Activated CD4-positive, alpha-beta memory T cell treated with anti-CD3 and anti-CD28 coated beads for 36 hours (primary cell): ENCODE data around the gene CENPO. TPM values are rescaled to one million over a fixed set of nuclear protein-coding genes. Genes with fewer than 3 reads are reported as not detected.

ENCODE experiments used
- CTCF ChIA-PET: fragments of 350-600 bp; sonication (Branson Sonifier 250); formaldehyde crosslinking; loops from one replicate; lab custom pipeline; 2021; ENCODE audit warnings: antibody characterized with exemption, inconsistent platforms; lab: Charles Lee
- POLR2A ChIA-PET: fragments of 350-600 bp; sonication (Branson Sonifier 250); formaldehyde crosslinking; loops from one replicate; lab custom pipeline; 2021; ENCODE audit warnings: antibody characterized with exemption; lab: Charles Lee
- DNase-seq: peaks from one replicate; pipeline ENCODE4 v3.0.0-alpha.2; 2020
- H3K27ac Mint-ChIP-seq: one replicate; pipeline ENCODE4 v1.8.0; 2021; ENCODE audit warnings: mixed read lengths
- H3K27me3 Mint-ChIP-seq: one replicate; pipeline ENCODE4 v1.8.0; 2021; ENCODE audit warnings: mixed read lengths
- H3K36me3 Mint-ChIP-seq: one replicate; pipeline ENCODE4 v1.8.0; 2021; ENCODE audit warnings: mixed read lengths
- H3K4me1 Mint-ChIP-seq: one replicate; pipeline ENCODE4 v1.8.0; 2021; ENCODE audit warnings: low read depth, mixed read lengths
- H3K4me3 Mint-ChIP-seq: one replicate; pipeline ENCODE4 v1.8.0; 2021; ENCODE audit warnings: mild to moderate bottlenecking, mixed read lengths
- H3K9me3 Mint-ChIP-seq: one replicate; pipeline ENCODE4 v1.8.0; 2021; ENCODE audit warnings: mixed read lengths
- intact Hi-C: fragments of 100-400 bp; cut with micrococcal nuclease; formaldehyde crosslinking; loops from one replicate; pipeline ENCODE4 v1.15.1; 2023
- total RNA-seq, 2 experiments: library from RNA; stranded (reverse); gene quantifications; one replicate each; pipeline ENCODE4 v1.2.3, GENCODE V29; 2021

Gene CENPO
- total RNA-seq, 2 experiments from 2014 or later, result 39.9 to 42.4 TPM

DNA sequence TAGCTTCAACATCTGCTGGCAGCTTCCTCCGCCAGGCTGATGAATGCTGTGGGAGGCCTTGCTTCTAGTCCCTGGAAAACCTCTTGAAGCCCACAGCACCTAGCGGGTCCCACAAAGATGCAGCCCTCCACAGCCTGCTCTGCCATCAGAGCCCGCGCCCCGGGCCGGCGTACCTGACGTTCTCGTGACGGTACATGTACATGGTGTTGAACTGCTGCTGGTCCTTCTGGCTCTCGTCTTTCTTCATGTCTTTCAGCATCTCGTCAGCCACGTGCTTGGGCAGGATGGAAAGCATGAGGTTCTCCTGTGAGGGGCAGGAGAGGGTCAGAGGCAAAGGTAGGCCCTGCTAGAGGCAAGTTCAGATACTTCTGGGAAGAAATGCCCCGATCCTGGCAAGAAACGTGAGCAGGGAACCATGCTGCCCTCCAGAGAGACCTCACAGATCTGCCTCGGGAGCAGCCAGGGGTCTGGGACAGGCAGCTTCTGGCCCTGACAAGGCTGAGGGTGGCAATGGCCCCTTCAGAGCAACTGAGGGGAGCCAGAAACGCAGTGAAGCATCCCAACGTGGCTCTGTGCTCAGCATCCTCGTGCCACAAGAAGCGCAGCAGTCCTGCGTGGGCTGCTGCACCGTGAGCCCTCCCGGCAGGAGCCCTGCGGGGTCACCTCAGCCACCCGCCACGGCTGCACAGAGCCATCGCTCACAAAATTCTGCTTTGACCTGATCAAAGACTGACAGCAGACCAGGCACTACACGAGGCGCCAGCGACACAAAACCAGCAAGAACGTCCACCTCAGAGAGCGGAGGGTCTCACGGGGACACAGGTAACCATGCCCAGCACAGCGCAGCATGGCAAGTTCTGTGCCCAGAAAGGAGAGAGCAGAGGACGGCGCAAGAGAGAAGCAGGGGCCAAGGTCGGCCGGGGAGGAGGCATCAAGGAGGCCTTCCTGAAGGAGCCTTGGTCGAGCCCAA lies 49.1 kb downstream of the CENPO start:
- no peak overlapping the region for H3K4me3 Mint-ChIP-seq
- no peaks in the 10 kb centered on the region for H3K27me3 Mint-ChIP-seq
- intact Hi-C loops, result no loop called here
- H3K4me1 Mint-ChIP-seq, result no peaks in the 10 kb centered on the region
- no peaks in the 10 kb centered on the region for H3K9me3 Mint-ChIP-seq
- POLR2A ChIA-PET, result no interaction called here
- no peak overlapping the region for H3K27ac Mint-ChIP-seq
- CTCF ChIA-PET, result no interaction called here
- peaks cover 10% of the 10 kb centered on the region for H3K36me3 Mint-ChIP-seq
- no peak for DNase-seq

- Mint-ChIP-seq H3K4me1 (no peaks in the 10 kb centered on the region), H3K27me3 (no peaks in the 10 kb centered on the region), H3K36me3 (peaks cover 7% of the 10 kb centered on the region), H3K9me3 (peaks cover 1% of the 10 kb centered on the region), H3K4me3 (no peak overlapping the region), H3K27ac (no peak overlapping the region)
- no peak for DNase-seq
- POLR2A ChIA-PET, result no interaction called here
- CTCF ChIA-PET, result interaction anchor here (1.0 kb wide), 1 partner anchor 15 kb away, joined by 3 read pairs; no protein-coding TSS in a partner anchor
- intact Hi-C loops, result no loop called here
These were observed 50.2 kb downstream of the CENPO start for GRCh38 chr2:24843330-24843860.

- POLR2A ChIA-PET, result no interaction called here
These were observed 50.9 kb downstream of the CENPO start for GRCh38 chr2:24844023-24844685.

GRCh38 chr2:24845691-24846090 lies 52.5 kb downstream of the CENPO start:
- Mint-ChIP-seq H3K27me3 (no peaks in the 10 kb centered on the region), H3K4me3 (no peak overlapping the region), H3K36me3 (peaks cover 12% of the 10 kb centered on the region), H3K4me1 (no peaks in the 10 kb centered on the region), H3K27ac (no peak overlapping the region), H3K9me3 (peaks cover 4% of the 10 kb centered on the region)
- POLR2A ChIA-PET, result no interaction called here
- intact Hi-C loops, result no loop called here
- DNase-seq, result no peak
- CTCF ChIA-PET, result no interaction called here

More at GRCh38 chr2:24844023-24844685, 50.9 kb downstream of the CENPO start:
- Mint-ChIP-seq H3K36me3 (peaks cover 7% of the 10 kb centered on the region), H3K9me3 (peaks cover 4% of the 10 kb centered on the region), H3K4me1 (no peaks in the 10 kb centered on the region), H3K4me3 (no peak overlapping the region), H3K27me3 (no peaks in the 10 kb centered on the region), H3K27ac (no peak overlapping the region)
- CTCF ChIA-PET, result interaction anchor here (1.0 kb wide), 1 partner anchor 16 kb away, joined by 3 read pairs; no protein-coding TSS in a partner anchor
- DNase-seq, result no peak
- intact Hi-C loops, result no loop called here

GRCh38 chr2:24850944-24851343 lies 57.7 kb downstream of the CENPO start:
- no peaks in the 10 kb centered on the region for H3K4me1 Mint-ChIP-seq
- CTCF ChIA-PET, result no interaction called here
- H3K36me3 Mint-ChIP-seq, result peaks cover 9% of the 10 kb centered on the region
- DNase-seq, result no peak
- intact Hi-C loops, result no loop called here
- H3K4me3 Mint-ChIP-seq, result no peak overlapping the region
- POLR2A ChIA-PET, result no interaction called here
- H3K27me3 Mint-ChIP-seq, result no peaks in the 10 kb centered on the region
- H3K9me3 Mint-ChIP-seq, result peaks cover 4% of the 10 kb centered on the region
- no peak overlapping the region for H3K27ac Mint-ChIP-seq

GRCh38 chr2:24852026-24852425 lies 58.8 kb downstream of the CENPO start:
- H3K4me1 Mint-ChIP-seq, result no peaks in the 10 kb centered on the region
- H3K4me3 Mint-ChIP-seq, result no peak overlapping the region
- H3K36me3 Mint-ChIP-seq, result peaks cover 9% of the 10 kb centered on the region
- no peak for DNase-seq
- H3K27me3 Mint-ChIP-seq, result no peaks in the 10 kb centered on the region
- ChIA-PET POLR2A (no interaction called here), CTCF (no interaction called here)
- intact Hi-C loops, result no loop called here
- H3K9me3 Mint-ChIP-seq, result peaks cover 4% of the 10 kb centered on the region
- no peak overlapping the region for H3K27ac Mint-ChIP-seq

GRCh38 chr2:24852431-24853020 lies 59.3 kb downstream of the CENPO start:
- no peaks in the 10 kb centered on the region for H3K27me3 Mint-ChIP-seq
- no peak overlapping the region for H3K27ac Mint-ChIP-seq
- peaks cover 9% of the 10 kb centered on the region for H3K36me3 Mint-ChIP-seq
- CTCF ChIA-PET, result no interaction called here
- POLR2A ChIA-PET, result no interaction called here
- H3K4me3 Mint-ChIP-seq, result no peak overlapping the region
- DNase-seq, result no peak
- H3K4me1 Mint-ChIP-seq, result no peaks in the 10 kb centered on the region
- intact Hi-C loops, result no loop called here
- H3K9me3 Mint-ChIP-seq, result peaks cover 4% of the 10 kb centered on the region

- Mint-ChIP-seq H3K4me3 (no peak overlapping the region), H3K36me3 (peaks cover 9% of the 10 kb centered on the region), H3K9me3 (peaks cover 4% of the 10 kb centered on the region), H3K4me1 (no peaks in the 10 kb centered on the region), H3K27me3 (no peaks in the 10 kb centered on the region), H3K27ac (no peak overlapping the region)
- intact Hi-C loops, result no loop called here
- DNase-seq, result no peak
- POLR2A ChIA-PET, result no interaction called here
- CTCF ChIA-PET, result no interaction called here
These were observed 59.8 kb downstream of the CENPO start for GRCh38 chr2:24853046-24853445.

DNA sequence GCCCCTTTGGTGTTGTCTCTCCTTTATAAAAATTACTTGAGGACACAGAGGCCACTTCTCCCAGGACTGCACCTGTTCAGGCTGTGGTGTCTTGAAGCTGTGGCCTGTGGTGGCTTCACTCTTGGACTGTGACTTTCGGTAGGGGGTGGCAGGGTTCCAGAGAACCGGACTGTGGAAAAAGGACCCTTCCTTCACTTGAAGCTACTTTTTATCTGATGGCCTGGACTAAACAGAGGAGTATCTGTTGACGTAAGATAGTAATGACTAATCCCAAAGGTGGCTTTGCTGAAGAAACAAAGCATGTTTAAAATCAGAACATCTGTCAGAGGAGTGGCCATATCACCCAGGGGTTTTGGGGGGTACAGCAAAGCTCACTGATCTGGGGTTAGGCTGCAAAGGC lies 60.8 kb downstream of the CENPO start:
- Mint-ChIP-seq H3K27ac (no peak overlapping the region), H3K4me3 (no peak overlapping the region), H3K27me3 (no peaks in the 10 kb centered on the region), H3K9me3 (no peaks in the 10 kb centered on the region), H3K36me3 (peaks cover 16% of the 10 kb centered on the region), H3K4me1 (no peaks in the 10 kb centered on the region)
- CTCF ChIA-PET, result no interaction called here
- POLR2A ChIA-PET, result no interaction called here
- intact Hi-C loops, result no loop called here
- no peak for DNase-seq

DNA sequence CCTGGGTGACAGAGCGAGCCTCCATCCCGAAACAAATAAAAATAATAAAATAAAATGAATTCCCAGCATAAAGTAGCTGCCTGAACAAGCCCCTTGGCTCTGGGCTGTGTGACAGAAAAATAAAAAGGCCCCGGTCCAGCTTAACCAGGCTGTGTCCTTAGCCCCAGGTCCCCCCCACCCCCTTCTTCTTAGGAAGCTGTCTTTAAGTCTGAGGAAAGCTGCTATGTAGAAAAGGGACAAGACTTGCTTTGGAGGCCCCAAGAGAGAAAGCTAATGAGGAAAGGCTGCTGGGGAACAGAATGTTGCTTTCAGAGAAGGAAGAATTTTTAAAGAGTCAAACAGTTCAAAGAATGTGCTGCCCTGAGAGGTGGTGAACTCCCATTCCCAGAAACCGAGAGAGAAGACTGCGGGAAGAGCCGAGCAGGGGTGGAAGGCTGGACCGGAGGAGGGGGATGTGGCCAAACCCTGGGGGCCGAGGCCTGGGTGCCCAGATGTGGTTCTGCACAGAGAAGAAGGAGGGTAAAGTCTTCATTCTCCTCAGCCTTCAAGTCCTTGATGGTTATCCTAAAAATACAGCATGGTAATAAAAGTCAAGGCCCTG lies 61.9 kb downstream of the CENPO start:
- H3K27me3 Mint-ChIP-seq, result no peaks in the 10 kb centered on the region
- peaks cover 9% of the 10 kb centered on the region for H3K36me3 Mint-ChIP-seq
- DNase-seq, result no peak
- POLR2A ChIA-PET, result no interaction called here
- H3K4me1 Mint-ChIP-seq, result no peaks in the 10 kb centered on the region
- no peaks in the 10 kb centered on the region for H3K9me3 Mint-ChIP-seq
- no peak overlapping the region for H3K4me3 Mint-ChIP-seq
- intact Hi-C loops, result no loop called here
- CTCF ChIA-PET, result no interaction called here
- no peak overlapping the region for H3K27ac Mint-ChIP-seq

DNA sequence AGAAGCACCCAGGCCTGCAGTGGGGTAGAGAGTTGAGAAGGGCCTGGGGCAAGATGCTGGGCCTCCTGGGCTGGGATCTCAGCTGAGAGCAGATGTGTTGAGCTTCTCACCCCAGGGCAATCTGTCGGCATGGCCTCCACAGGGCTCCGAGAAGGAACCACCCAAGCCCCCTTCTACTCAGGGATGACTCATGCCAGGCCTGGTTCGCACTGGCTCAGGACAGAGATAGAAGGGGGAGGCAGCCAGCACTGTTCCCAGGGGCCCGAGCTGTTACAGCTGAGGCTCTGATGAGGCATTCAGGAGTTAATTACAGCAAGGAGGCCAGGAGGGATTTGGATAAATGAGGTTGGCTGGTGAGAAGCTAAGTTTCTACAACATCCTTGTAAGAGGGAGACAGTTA lies 62.5 kb downstream of the CENPO start:
- no peaks in the 10 kb centered on the region for H3K27me3 Mint-ChIP-seq
- ChIA-PET CTCF (no interaction called here), POLR2A (no interaction called here)
- no peak for DNase-seq
- H3K4me1 Mint-ChIP-seq, result no peaks in the 10 kb centered on the region
- intact Hi-C loops, result no loop called here
- no peak overlapping the region for H3K4me3 Mint-ChIP-seq
- peaks cover 11% of the 10 kb centered on the region for H3K36me3 Mint-ChIP-seq
- H3K9me3 Mint-ChIP-seq, result no peaks in the 10 kb centered on the region
- H3K27ac Mint-ChIP-seq, result no peak overlapping the region

DNA sequence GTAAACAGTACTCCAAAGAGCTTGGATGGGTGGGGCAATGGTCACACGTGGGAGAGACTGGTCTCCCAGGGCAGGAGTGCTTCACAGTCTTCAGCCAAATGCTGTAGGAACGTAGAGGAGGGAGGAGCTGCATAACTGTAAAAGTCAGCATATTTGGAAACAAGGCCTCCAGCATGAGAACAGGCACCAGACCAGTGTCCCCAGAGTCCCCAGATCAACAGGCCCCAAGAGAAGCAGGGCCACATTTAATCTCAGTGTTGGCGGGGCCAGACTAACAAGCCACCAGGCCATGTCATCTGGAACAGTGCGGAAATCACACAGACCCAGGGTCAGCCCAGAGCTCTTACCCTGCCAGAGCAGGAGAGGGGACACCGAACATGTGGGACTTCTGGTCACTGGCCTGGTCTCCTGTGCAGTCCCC lies 63.6 kb downstream of the CENPO start:
- intact Hi-C loops, result no loop called here
- Mint-ChIP-seq H3K27me3 (no peaks in the 10 kb centered on the region), H3K27ac (no peak overlapping the region), H3K4me1 (no peaks in the 10 kb centered on the region), H3K4me3 (no peak overlapping the region), H3K9me3 (no peaks in the 10 kb centered on the region), H3K36me3 (peaks cover 11% of the 10 kb centered on the region)
- CTCF ChIA-PET, result interaction anchor here (0.6 to 0.9 kb wide), 2 partner anchors 29 to 802 kb away, joined by 4 read pairs; no protein-coding TSS in a partner anchor
- no peak for DNase-seq
- POLR2A ChIA-PET, result no interaction called here
